HepG2 (cell line): Measurements from ENCODE around the gene HOXD1. TPM values are rescaled to one million over a fixed set of nuclear protein-coding genes. Genes with fewer than 3 reads are reported as not detected.
A peak's percentile ranks its signal among the peaks of the same experiment; 100 is the strongest.

ENCODE experiments used
- AGO1 ChIP-seq: fragments of 200-400 bp; formaldehyde crosslinking; IDR thresholded peaks from 2 replicates; pipeline ENCODE4 v1.6.1; 2017; ENCODE audit warnings: mild to moderate bottlenecking, low read depth, low read length, moderate library complexity; ENCODE audit not compliant: poor library complexity, severe bottlenecking
- FIP1L1 ChIP-seq: fragments of 200-400 bp; formaldehyde crosslinking; IDR thresholded peaks from 2 replicates; pipeline ENCODE4 v1.6.1; 2018; ENCODE audit warnings: low read depth, mild to moderate bottlenecking, low read length, moderate library complexity, borderline replicate concordance; ENCODE audit not compliant: insufficient read depth
- MAZ ChIP-seq, 2 experiments: sonication (generic) in 1 of 2; formaldehyde crosslinking in 1 of 2; IDR thresholded peaks; 2 replicates each; pipeline versions ENCODE4 v1.5.0 to v1.6.1; 2012 to 2020; ENCODE audit warnings: low read depth in 2 of 2, mild to moderate bottlenecking in 2 of 2, borderline replicate concordance in 1 of 2, improper control_type of control experiment in 1 of 2, low read length in 1 of 2, missing genetic modification reagents in 1 of 2, moderate library complexity in 1 of 2
- MNT ChIP-seq: fragments of 450-650 bp; IDR thresholded peaks from 2 replicates; pipeline ENCODE4 v1.6.1; 2016
- PAWR ChIP-seq: sonication (generic); formaldehyde crosslinking; IDR thresholded peaks from 2 replicates; pipeline ENCODE4 v1.4.0; 2020; ENCODE audit warnings: missing genetic modification reagents, mild to moderate bottlenecking, borderline replicate concordance
- RFXANK ChIP-seq: IDR thresholded peaks from 2 replicates; pipeline ENCODE4 v1.6.1; 2016
- RFXAP ChIP-seq: sonication (generic); formaldehyde crosslinking; IDR thresholded peaks from 2 replicates; pipeline ENCODE4 v1.4.0; 2020; ENCODE audit warnings: missing genetic modification reagents, borderline replicate concordance
- ZNF337 ChIP-seq: sonication (generic); formaldehyde crosslinking; IDR thresholded peaks from 2 replicates; pipeline ENCODE4 v1.5.1; 2020; ENCODE audit warnings: missing genetic modification reagents, low read depth, mild to moderate bottlenecking, borderline replicate concordance
- ZNF468 ChIP-seq: sonication (generic); formaldehyde crosslinking; IDR thresholded peaks from 2 replicates; pipeline ENCODE4 v1.8.0; 2022; ENCODE audit warnings: mild to moderate bottlenecking, moderate library complexity, missing genetic modification reagents
- ZNF512B ChIP-seq: sonication (generic); formaldehyde crosslinking; IDR thresholded peaks from 2 replicates; pipeline ENCODE4 v1.5.1; 2020; ENCODE audit warnings: missing genetic modification reagents, mild to moderate bottlenecking, borderline replicate concordance
- ZNF605 ChIP-seq: sonication (generic); formaldehyde crosslinking; IDR thresholded peaks from 2 replicates; pipeline ENCODE4 v1.8.0; 2022; ENCODE audit warnings: mild to moderate bottlenecking, missing genetic modification reagents
- polyA plus RNA-seq, 8 experiments: library from polyadenylated mRNA; depleted of rRNA in 3 of 8; stranded (reverse) in 7 of 8; unstranded in 1 of 8; fragments of >200 nt; fragmentation: Illumina TruSeq in 4 of 8; extraction: Trizol in 4 of 8; gene quantifications; 2 replicates each; pipeline versions ENCODE4 v1.2.1 to v1.2.3, GENCODE V29; 2011 to 2016; ENCODE audit warnings: low read depth in 4 of 8, missing spikeins in 1 of 8, mixed read lengths in 1 of 8; ENCODE audit not compliant: insufficient read depth in 1 of 8
- total RNA-seq, 5 experiments: library from RNA; depleted of rRNA; stranded (reverse); fragments of >200 nt; fragmentation: Illumina TruSeq; extraction: Trizol; gene quantifications; 2 replicates each; pipeline ENCODE4 v1.2.3, GENCODE V29; 2016; ENCODE audit warnings: low read depth in 1 of 5
- TF ChIP-seq, protein P1 (sequence below): sonication (generic); formaldehyde crosslinking; IDR thresholded peaks from 2 replicates; pipeline ENCODE4 v1.5.0; 2020; ENCODE audit warnings: missing genetic modification reagents, mild to moderate bottlenecking, borderline replicate concordance
- TF ChIP-seq, protein P2 (sequence below): sonication (generic); formaldehyde crosslinking; IDR thresholded peaks from 2 replicates; pipeline ENCODE4 v1.8.0; 2022; ENCODE audit warnings: missing genetic modification reagents, mild to moderate bottlenecking, inconsistent platforms, borderline replicate concordance
- TF ChIP-seq, protein P3 (sequence below): sonication (generic); formaldehyde crosslinking; IDR thresholded peaks from 2 replicates; pipeline ENCODE4 v1.5.1; 2020; ENCODE audit warnings: mild to moderate bottlenecking, moderate library complexity, missing genetic modification reagents
- TF ChIP-seq, protein P4 (sequence below): sonication (generic); formaldehyde crosslinking; IDR thresholded peaks from 2 replicates; pipeline ENCODE4 v1.4.0; 2020; ENCODE audit warnings: missing genetic modification reagents

HOXD1 gene
- total and polyA plus RNA-seq, 2 of the 13 experiments (the other 11 are each of a cell fraction or from before 2014, with no cell fraction given): 10.0 to 22.3 TPM

DNA sequence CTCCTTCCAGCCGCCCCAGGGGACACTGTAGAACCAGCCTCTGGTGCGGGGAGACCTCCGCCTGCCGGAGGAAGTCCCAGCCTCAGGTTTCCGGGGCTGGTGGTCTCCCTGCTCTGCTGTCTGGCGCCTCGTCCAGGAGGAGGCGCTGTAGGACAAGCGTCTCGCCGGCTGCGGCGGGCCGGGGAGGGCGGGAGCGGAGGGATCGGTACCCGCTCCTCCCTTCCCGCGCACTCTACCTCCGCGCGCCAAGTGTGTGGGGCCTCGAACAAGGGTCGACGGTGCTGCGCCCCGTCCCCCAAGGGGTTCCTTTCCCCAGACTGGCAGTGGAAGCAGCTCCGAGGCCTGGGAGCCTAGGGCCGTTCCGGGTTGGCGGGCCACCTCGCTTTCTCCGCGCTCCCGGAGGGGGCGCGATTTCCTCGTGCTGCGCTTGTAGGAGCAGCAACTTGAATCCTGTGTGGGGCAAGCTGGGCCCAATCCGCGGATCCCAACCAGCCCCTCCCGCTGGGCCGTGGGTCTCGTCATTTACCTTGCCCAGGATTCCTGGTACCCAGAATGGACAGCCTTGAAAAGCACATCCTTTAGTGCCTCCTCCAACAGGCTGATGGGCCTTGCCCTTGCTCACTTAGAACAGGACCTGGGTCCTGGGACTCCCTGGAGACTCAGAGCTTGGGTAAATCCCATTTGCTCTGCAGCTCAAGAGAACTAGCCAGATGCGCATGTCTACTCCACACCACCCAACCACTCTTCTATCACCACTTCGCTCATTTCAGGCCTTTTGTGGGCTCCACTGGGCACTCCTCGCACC, 47.8 kb upstream of the HOXD1 start (continued):
- TF ChIP-seq ZNF512B (CRISPR knock-in tag): no peak
- TF ChIP-seq, protein P1, sequence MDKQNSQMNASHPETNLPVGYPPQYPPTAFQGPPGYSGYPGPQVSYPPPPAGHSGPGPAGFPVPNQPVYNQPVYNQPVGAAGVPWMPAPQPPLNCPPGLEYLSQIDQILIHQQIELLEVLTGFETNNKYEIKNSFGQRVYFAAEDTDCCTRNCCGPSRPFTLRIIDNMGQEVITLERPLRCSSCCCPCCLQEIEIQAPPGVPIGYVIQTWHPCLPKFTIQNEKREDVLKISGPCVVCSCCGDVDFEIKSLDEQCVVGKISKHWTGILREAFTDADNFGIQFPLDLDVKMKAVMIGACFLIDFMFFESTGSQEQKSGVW (CRISPR knock-in tag): no peak
- no peak for TF ChIP-seq PAWR (CRISPR knock-in tag)
- TF ChIP-seq, protein P2, sequence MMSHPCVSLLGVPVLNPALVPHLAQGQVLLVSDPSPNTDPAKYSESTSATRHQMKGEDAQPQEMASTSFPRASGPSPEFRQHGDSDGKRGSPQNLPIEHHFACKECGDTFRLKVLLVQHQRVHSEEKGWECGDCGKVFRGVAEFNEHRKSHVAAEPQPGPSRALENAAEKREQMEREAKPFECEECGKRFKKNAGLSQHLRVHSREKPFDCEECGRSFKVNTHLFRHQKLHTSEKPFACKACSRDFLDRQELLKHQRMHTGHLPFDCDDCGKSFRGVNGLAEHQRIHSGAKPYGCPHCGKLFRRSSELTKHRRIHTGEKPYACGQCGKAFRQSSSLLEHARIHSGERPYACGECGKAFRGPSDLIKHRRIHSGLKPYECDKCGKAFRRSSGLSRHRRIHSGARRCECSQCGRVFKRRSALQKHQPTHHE: no peak; the same call in 1 of the 2 replicates
- TF ChIP-seq, protein P3, sequence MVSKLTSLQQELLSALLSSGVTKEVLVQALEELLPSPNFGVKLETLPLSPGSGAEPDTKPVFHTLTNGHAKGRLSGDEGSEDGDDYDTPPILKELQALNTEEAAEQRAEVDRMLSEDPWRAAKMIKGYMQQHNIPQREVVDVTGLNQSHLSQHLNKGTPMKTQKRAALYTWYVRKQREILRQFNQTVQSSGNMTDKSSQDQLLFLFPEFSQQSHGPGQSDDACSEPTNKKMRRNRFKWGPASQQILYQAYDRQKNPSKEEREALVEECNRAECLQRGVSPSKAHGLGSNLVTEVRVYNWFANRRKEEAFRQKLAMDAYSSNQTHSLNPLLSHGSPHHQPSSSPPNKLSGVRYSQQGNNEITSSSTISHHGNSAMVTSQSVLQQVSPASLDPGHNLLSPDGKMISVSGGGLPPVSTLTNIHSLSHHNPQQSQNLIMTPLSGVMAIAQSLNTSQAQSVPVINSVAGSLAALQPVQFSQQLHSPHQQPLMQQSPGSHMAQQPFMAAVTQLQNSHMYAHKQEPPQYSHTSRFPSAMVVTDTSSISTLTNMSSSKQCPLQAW (CRISPR knock-in tag): peak; percentile 89
- no peak for TF ChIP-seq MNT
- no peak for TF ChIP-seq RFXANK
- peak; percentile 73 for TF ChIP-seq AGO1
- no peak for TF ChIP-seq FIP1L1
- TF ChIP-seq MAZ (IDR thresholded peaks at IDR 0.05; ENCODE audit: borderline replicate concordance, low read depth, low read length): peak; percentile 89
- peak; percentile 96 for TF ChIP-seq MAZ (CRISPR knock-in tag; IDR thresholded peaks at IDR 0.05; ENCODE audit: low read depth)
- TF ChIP-seq, protein P4, sequence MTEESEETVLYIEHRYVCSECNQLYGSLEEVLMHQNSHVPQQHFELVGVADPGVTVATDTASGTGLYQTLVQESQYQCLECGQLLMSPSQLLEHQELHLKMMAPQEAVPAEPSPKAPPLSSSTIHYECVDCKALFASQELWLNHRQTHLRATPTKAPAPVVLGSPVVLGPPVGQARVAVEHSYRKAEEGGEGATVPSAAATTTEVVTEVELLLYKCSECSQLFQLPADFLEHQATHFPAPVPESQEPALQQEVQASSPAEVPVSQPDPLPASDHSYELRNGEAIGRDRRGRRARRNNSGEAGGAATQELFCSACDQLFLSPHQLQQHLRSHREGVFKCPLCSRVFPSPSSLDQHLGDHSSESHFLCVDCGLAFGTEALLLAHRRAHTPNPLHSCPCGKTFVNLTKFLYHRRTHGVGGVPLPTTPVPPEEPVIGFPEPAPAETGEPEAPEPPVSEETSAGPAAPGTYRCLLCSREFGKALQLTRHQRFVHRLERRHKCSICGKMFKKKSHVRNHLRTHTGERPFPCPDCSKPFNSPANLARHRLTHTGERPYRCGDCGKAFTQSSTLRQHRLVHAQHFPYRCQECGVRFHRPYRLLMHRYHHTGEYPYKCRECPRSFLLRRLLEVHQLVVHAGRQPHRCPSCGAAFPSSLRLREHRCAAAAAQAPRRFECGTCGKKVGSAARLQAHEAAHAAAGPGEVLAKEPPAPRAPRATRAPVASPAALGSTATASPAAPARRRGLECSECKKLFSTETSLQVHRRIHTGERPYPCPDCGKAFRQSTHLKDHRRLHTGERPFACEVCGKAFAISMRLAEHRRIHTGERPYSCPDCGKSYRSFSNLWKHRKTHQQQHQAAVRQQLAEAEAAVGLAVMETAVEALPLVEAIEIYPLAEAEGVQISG (CRISPR knock-in tag): peak; percentile 70
- 0 out of 2 replicates have a peak, but pooled peaks have one; percentile 60 for TF ChIP-seq ZNF337 (CRISPR knock-in tag)
- no peak; the same call in 1 of the 2 replicates for TF ChIP-seq ZNF605 (CRISPR knock-in tag)
- TF ChIP-seq ZNF468 (CRISPR knock-in tag): 0 out of 2 replicates have a peak, but pooled peaks have one; percentile 64
- TF ChIP-seq RFXAP (CRISPR knock-in tag): no peak
